ENCODE results near the gene ZNF385A. TPM values are rescaled to one million over a fixed set of nuclear protein-coding genes. Genes with fewer than 3 reads are reported as not detected.

Gene ZNF385A
- total RNA-seq, 1 experiment from 2014 or later, result 17.5 TPM

DNA sequence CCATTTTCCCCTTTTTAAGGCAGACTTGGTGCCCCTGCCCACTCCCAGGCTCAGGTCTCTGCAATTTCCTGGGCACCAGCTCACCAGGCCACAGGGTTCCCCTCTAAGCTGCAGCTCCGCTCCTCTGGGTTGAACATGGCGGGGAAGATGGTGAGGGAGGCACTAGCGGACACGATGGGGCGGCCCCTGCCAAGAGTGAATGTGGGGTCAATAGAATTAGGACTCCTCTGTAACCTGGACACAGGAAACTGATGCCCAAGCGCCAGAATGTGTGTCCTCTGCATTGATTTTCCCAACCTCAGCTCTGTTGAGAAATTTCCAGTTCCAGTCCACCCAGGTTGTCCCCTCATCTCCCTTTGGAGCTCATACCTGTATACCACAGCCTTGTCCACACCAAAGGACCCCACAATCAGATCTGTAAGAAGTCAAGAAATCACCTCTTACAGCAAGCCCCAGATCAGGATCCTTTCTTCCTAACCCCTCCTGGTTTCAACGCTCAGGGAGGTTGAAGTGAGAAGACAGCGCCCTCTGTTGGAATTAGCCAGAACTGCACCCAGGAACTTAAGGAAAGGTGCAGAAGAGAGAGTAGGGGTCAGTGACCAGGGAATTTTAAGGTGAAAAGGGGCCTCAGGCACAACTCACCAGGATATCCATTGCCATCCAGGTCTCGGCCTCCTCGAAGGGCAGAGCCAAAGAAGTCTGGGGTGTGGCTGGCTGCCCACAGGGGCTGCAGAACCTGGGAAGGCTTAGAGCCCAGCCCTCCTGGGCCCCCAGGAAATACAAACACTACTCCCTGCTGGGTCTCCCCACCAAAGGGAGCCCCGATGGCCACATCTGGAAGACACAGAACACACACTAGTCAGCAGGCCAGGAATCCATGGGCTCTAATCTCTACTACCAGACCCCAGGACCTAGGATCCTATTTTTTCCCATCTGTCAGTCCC lies 19.8 kb upstream of the ZNF385A start:
- Histone ChIP-seq H3K36me3 (ENCODE audit: insufficient read depth, low read length, poor library complexity, severe bottlenecking) (peaks cover 97% of the 10 kb centered on the region), H3K4me1 (ENCODE audit: insufficient read depth, low read length, poor library complexity, severe bottlenecking) (no peaks in the 10 kb centered on the region), H3K9me3 (ENCODE audit: low read depth, low read length, poor library complexity, severe bottlenecking) (no peaks in the 10 kb centered on the region), H3K27me3 (replicated peaks; ENCODE audit: insufficient read depth, low read depth, low read length, poor library complexity) (no peaks in the 10 kb centered on the region), H3K4me3 (ENCODE audit: low read depth, low read length, poor library complexity, severe bottlenecking) (no peak overlapping the region), H3K27ac (ENCODE audit: low read depth, low read length, poor library complexity, severe bottlenecking) (peak overlapping the region; percentile 59)
- intact Hi-C loops (cut with micrococcal nuclease; ENCODE audit: unreplicated experiment), result no loop called here
- POLR2A ChIA-PET (ENCODE audit: low non-redundant PET), result no interaction called here
- no TSS peak for BruUV-seq (replicated peaks)
- peak; percentile 73 for DNase-seq (ENCODE audit: low spot score)
- CTCF ChIA-PET, result interaction anchor here (1.0 kb wide), 2 partner anchors 11 to 87 kb away, joined by 3 to 4 read pairs; no protein-coding TSS in a partner anchor
- TF ChIP-seq, protein P1, sequence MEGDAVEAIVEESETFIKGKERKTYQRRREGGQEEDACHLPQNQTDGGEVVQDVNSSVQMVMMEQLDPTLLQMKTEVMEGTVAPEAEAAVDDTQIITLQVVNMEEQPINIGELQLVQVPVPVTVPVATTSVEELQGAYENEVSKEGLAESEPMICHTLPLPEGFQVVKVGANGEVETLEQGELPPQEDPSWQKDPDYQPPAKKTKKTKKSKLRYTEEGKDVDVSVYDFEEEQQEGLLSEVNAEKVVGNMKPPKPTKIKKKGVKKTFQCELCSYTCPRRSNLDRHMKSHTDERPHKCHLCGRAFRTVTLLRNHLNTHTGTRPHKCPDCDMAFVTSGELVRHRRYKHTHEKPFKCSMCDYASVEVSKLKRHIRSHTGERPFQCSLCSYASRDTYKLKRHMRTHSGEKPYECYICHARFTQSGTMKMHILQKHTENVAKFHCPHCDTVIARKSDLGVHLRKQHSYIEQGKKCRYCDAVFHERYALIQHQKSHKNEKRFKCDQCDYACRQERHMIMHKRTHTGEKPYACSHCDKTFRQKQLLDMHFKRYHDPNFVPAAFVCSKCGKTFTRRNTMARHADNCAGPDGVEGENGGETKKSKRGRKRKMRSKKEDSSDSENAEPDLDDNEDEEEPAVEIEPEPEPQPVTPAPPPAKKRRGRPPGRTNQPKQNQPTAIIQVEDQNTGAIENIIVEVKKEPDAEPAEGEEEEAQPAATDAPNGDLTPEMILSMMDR (conservative IDR thresholded peaks at IDR 0.05; ENCODE audit: low read depth, low read length), result peak; percentile 99
- TF ChIP-seq EZH2 (IDR thresholded peaks at IDR 0.05; ENCODE audit: borderline replicate concordance, low read depth, low read length, poor library complexity, severe bottlenecking), result no peak

DNA sequence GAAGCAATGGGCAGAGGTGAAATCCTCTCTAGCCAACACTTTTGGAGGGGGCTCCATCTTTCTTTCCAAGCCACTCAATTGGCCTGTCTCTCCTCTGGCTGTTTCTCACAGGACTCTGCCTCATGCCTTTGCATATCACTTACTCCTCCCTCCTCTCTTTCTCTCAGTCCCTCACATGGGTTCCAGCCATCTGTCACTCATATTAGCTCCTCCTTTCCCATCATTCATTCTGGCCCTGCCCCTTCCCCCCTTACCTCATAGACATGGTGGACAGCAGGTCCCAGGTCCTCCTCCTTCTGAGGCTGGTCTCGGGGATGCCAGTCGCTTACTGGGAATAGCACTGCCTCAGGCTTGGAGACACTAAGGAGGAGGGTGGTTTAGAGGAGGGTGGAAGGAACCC lies 16.6 kb upstream of the ZNF385A start:
- CTCF ChIA-PET, result interaction anchor here (0.6 to 5.0 kb wide), 2 partner anchors 38 to 49 kb away, joined by 4 to 133 read pairs; no protein-coding TSS in a partner anchor
- no peak for TF ChIP-seq EZH2 (IDR thresholded peaks at IDR 0.05; ENCODE audit: borderline replicate concordance, low read depth, low read length, poor library complexity, severe bottlenecking)
- TF ChIP-seq, protein P1 (conservative IDR thresholded peaks at IDR 0.05; ENCODE audit: low read depth, low read length), result no peak
- BruUV-seq (replicated peaks), result no TSS peak
- DNase-seq (ENCODE audit: low spot score), result no peak
- H3K27ac ChIP-seq (ENCODE audit: low read depth, low read length, poor library complexity, severe bottlenecking), result peak overlapping the region; percentile 1
- H3K4me1 ChIP-seq (ENCODE audit: insufficient read depth, low read length, poor library complexity, severe bottlenecking), result no peaks in the 10 kb centered on the region
- H3K4me3 ChIP-seq (ENCODE audit: low read depth, low read length, poor library complexity, severe bottlenecking), result no peak overlapping the region
- intact Hi-C loops (cut with micrococcal nuclease; ENCODE audit: unreplicated experiment), result no loop called here
- H3K27me3 ChIP-seq (replicated peaks; ENCODE audit: insufficient read depth, low read depth, low read length, poor library complexity), result no peaks in the 10 kb centered on the region
- POLR2A ChIA-PET (ENCODE audit: low non-redundant PET), result no interaction called here
- no peaks in the 10 kb centered on the region for H3K9me3 ChIP-seq (ENCODE audit: low read depth, low read length, poor library complexity, severe bottlenecking)
- peaks cover 98% of the 10 kb centered on the region for H3K36me3 ChIP-seq (ENCODE audit: insufficient read depth, low read length, poor library complexity, severe bottlenecking)

DNA sequence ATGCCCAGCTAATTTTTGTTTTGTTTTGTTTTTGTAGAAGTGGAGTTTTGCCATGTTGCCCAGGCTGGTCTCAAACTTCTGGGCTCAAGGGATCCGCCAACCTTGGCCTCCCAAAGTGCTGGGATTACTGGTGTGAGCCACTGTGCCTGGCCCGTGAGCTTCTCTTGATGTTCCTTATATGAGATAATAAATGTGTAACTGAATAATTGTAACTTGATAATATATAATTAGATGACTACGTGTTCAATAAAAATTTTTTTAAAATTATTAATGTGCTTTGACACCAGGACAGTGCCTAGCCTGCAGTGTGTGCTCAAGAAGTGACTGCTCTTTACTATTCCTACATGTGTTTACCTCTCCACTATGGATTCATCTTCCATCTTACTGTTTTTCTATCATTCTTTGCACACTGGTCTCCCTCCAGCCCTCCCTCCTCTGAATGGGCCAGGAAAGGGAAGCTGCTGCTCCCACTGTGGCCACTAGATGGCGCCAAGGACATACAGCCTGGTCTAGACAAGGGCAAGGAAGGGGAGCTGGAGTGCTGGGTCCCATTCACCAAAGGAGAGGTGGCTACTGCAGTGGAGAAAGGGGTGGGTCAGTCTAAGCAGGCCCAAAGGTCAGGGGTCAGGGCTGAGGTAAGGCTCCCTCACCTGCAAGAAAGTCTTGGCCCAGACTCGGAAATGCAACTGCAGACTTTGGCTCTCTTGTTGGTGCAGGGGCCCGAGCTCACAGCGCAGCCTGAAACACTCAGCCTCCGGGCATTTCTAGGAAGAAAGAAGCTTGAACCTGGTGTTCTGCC lies 14.7 kb upstream of the ZNF385A start:
- peak; percentile 89 for DNase-seq (ENCODE audit: low spot score)
- TF ChIP-seq, protein P1 (conservative IDR thresholded peaks at IDR 0.05; ENCODE audit: low read depth, low read length), result peak; percentile 99
- TF ChIP-seq EZH2 (IDR thresholded peaks at IDR 0.05; ENCODE audit: borderline replicate concordance, low read depth, low read length, poor library complexity, severe bottlenecking), result no peak
- H3K9me3 ChIP-seq (ENCODE audit: low read depth, low read length, poor library complexity, severe bottlenecking), result no peaks in the 10 kb centered on the region
- ChIA-PET CTCF (interaction anchor here (0.5 to 5.0 kb wide), 33 partner anchors 11 to 673 kb away, joined by 3 to 133 read pairs (median 5); partner anchors contain the start of genes ITGA5, NCKAP1L, PDE1B and ZNF385A), POLR2A (ENCODE audit: low non-redundant PET) (interaction anchor here (0.6 to 0.9 kb wide), 2 partner anchors 16 to 207 kb away, joined by 3 to 5 read pairs; no protein-coding TSS in a partner anchor)
- H3K4me3 ChIP-seq (ENCODE audit: low read depth, low read length, poor library complexity, severe bottlenecking), result no peak overlapping the region
- peak overlapping the region; percentile 29 for H3K27ac ChIP-seq (ENCODE audit: low read depth, low read length, poor library complexity, severe bottlenecking)
- H3K36me3 ChIP-seq (ENCODE audit: insufficient read depth, low read length, poor library complexity, severe bottlenecking), result peaks cover 96% of the 10 kb centered on the region
- intact Hi-C loops (cut with micrococcal nuclease; ENCODE audit: unreplicated experiment), result loop anchor here (1.0 kb wide), 1 partner anchor 40 kb away; no protein-coding TSS in a partner anchor
- BruUV-seq (replicated peaks), result no TSS peak
- H3K27me3 ChIP-seq (replicated peaks; ENCODE audit: insufficient read depth, low read depth, low read length, poor library complexity), result no peaks in the 10 kb centered on the region
- no peaks in the 10 kb centered on the region for H3K4me1 ChIP-seq (ENCODE audit: insufficient read depth, low read length, poor library complexity, severe bottlenecking)

All from A673 (cell line).